ENCODE measurements around the gene SELENOI. TPM values are rescaled to one million over a fixed set of nuclear protein-coding genes. Genes with fewer than 3 reads are reported as not detected.

SELENOI gene
- total RNA-seq, 1 experiment from 2014 or later: 63.3 TPM

DNA sequence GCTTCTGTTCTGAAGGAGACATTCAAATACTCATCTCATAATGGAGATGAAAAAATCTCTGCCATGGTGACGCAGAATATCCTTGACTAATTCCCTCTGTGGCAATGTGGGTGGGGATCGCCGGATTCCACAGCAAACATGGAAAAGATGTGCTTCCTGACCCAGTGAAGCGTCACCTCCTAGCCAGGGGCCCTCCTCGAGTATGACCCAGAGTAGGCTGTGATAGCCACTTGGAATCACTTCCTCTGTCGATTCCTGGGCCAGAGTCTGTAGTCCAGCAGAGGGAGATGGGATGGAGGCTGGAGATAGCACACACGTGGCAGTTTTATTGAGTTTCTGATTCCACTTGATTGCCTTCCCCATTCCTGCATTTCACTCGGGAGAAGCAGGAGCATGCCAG lies 92.6 kb downstream of the SELENOI start:
- ATAC-seq: no peak
- H3K4me2 ChIP-seq (ENCODE audit: low read length): no peak overlapping the region

More for the DNA sequence above, 92.6 kb downstream of the SELENOI start:
- POLR2A ChIA-PET: no interaction called here
- Histone ChIP-seq H3K4me3 (replicated peaks in 1 of 2; ENCODE audit: low read depth in 1 of 2, low read length in 2 of 2) (no peak overlapping the region), H2AFZ (ENCODE audit: low read depth, low read length, poor library complexity, severe bottlenecking) (peak overlapping the region; percentile 33), H3K4me1 (ENCODE audit: control insufficient read depth in 1 of 2, insufficient read depth in 2 of 2, low read length in 2 of 2) (no peaks in the 10 kb centered on the region), H3K27ac (ENCODE audit: low read depth, low read length) (no peak overlapping the region), H3K36me3 (ENCODE audit: control insufficient read depth in 1 of 2, insufficient read depth in 2 of 2, low read length in 2 of 2) (no peaks in the 10 kb centered on the region), H4K20me1 (ENCODE audit: insufficient read depth) (no peaks in the 10 kb centered on the region), H3K9me3 (ENCODE audit: control insufficient read depth in 1 of 2, insufficient read depth in 1 of 2, low read depth in 1 of 2, low read length in 2 of 2) (no peaks in the 10 kb centered on the region), H3K9ac (ENCODE audit: low read length) (no peak overlapping the region), H3K27me3 (ENCODE audit: insufficient read depth, low read length) (no peaks in the 10 kb centered on the region), H3K9me2 (ENCODE audit: insufficient read depth) (no peaks in the 10 kb centered on the region), H3K79me2 (ENCODE audit: insufficient read depth, low read length) (no peaks in the 10 kb centered on the region)
- TF ChIP-seq POLR2A (IDR thresholded peaks at IDR 0.05; ENCODE audit: borderline replicate concordance, extremely low read depth, insufficient read depth, insufficient read length) (no peak), YY1 (IDR thresholded peaks at IDR 0.05; ENCODE audit: extremely low read depth, insufficient replicate concordance, low read depth, low read length) (no peak), SP1 (IDR thresholded peaks at IDR 0.05; ENCODE audit: low read depth) (no peak), POLR2AphosphoS5 (IDR thresholded peaks at IDR 0.05; ENCODE audit: low read depth, low read length) (no peak), ZBTB33 (IDR thresholded peaks at IDR 0.05; ENCODE audit: extremely low read depth, insufficient replicate concordance, low read length) (no peak), SIN3A (IDR thresholded peaks at IDR 0.05; ENCODE audit: low read depth) (no peak), EZH2 (IDR thresholded peaks at IDR 0.05) (no peak), RAD21 (IDR thresholded peaks at IDR 0.05; ENCODE audit: low read depth) (no peak), CBX3 (IDR thresholded peaks at IDR 0.05; ENCODE audit: low read depth) (no peak), EZH2phosphoT487 (IDR thresholded peaks at IDR 0.05; ENCODE audit: borderline replicate concordance) (no peak), ZFX (IDR thresholded peaks at IDR 0.05) (no peak), JUND (IDR thresholded peaks at IDR 0.05) (no peak)
- RAD21 ChIA-PET (ENCODE audit: low non-redundant PET in 1 of 2, low total read pairs in 2 of 2, uncharacterized antibody in 2 of 2, unreplicated experiment in 2 of 2): no interaction called here
- DNase-seq (ENCODE audit: low read depth, low spot score): no peak
- no TSS peak for BruUV-seq (replicated peaks)
- CTCF ChIA-PET: no interaction called here
- intact Hi-C loops (cut with micrococcal nuclease): no loop called here

Measured in HCT116 (cell line).